Keratinocyte (primary cell): ENCODE measurements around the gene KIF21B. TPM values are rescaled to one million over a fixed set of nuclear protein-coding genes. Genes with fewer than 3 reads are reported as not detected.

ENCODE experiments used
- DNase-seq: peaks from one replicate; pipeline ENCODE4 v3.0.0-alpha.2; 2011; ENCODE audit warnings: low read depth, missing footprints, low spot score
- FAIRE-seq: peaks from 2 replicates; lab custom pipeline; 2011; peaks lifted over from hg19 to GRCh38; lab: Jason Lieb, UNC
- H2AFZ ChIP-seq: 2 replicates; pipeline ENCODE4 v1.6.0; 2012; ENCODE audit warnings: low read length, control low read depth, inconsistent platforms; ENCODE audit not compliant: control insufficient read depth
- H3K27ac ChIP-seq: 2 replicates; pipeline ENCODE4 v1.5.1; 2011; ENCODE audit warnings: low read length; ENCODE audit not compliant: control insufficient read depth, insufficient read depth
- H3K27me3 ChIP-seq: 3 replicates; pipeline ENCODE4 v1.6.0; 2011; ENCODE audit warnings: low read length; ENCODE audit not compliant: control insufficient read depth, insufficient read depth; ENCODE audit errors: extremely low read depth
- H3K36me3 ChIP-seq, 2 experiments: 2 replicates in 1 of 2; 3 replicates in 1 of 2; pipeline ENCODE4 v1.5.1; 2011; ENCODE audit warnings: low read length in 2 of 2, mild to moderate bottlenecking in 1 of 2; ENCODE audit not compliant: control insufficient read depth in 2 of 2, insufficient read depth in 2 of 2; ENCODE audit errors: extremely low read depth in 1 of 2
- H3K4me1 ChIP-seq: 3 replicates; pipeline ENCODE4 v1.5.1; 2011; ENCODE audit warnings: low read length; ENCODE audit not compliant: control insufficient read depth, insufficient read depth; ENCODE audit errors: extremely low read depth
- H3K4me2 ChIP-seq: 3 replicates; pipeline ENCODE4 v1.6.0; 2011; ENCODE audit warnings: low read depth, low read length; ENCODE audit not compliant: control insufficient read depth, insufficient read depth; ENCODE audit errors: extremely low read depth
- H3K4me3 ChIP-seq, 3 experiments: fragments of 200-600 bp in 1 of 3; sonication (generic) in 1 of 3; 2 replicates in 2 of 3; 3 replicates in 1 of 3; pipeline ENCODE4 v1.5.1; 2011 to 2016; ENCODE audit warnings: low read length in 3 of 3, mild to moderate bottlenecking in 3 of 3, control low read depth in 2 of 3, inconsistent platforms in 1 of 3, low read depth in 1 of 3, mixed read lengths in 1 of 3, mixed run types in 1 of 3, moderate library complexity in 1 of 3; ENCODE audit not compliant: control insufficient read depth in 2 of 3, insufficient read depth in 2 of 3; ENCODE audit errors: extremely low read depth in 1 of 3
- H3K79me2 ChIP-seq: 2 replicates; pipeline ENCODE4 v1.6.0; 2012; ENCODE audit warnings: low read length; ENCODE audit not compliant: control insufficient read depth, insufficient read depth
- H3K9ac ChIP-seq: 3 replicates; pipeline ENCODE4 v1.6.0; 2011; ENCODE audit warnings: low read length; ENCODE audit not compliant: control insufficient read depth, insufficient read depth; ENCODE audit errors: extremely low read depth
- H3K9me1 ChIP-seq: 3 replicates; pipeline ENCODE4 v1.6.0; 2011; ENCODE audit warnings: low read length; ENCODE audit not compliant: control insufficient read depth, insufficient read depth; ENCODE audit errors: extremely low read depth
- H3K9me3 ChIP-seq: 2 replicates; pipeline ENCODE4 v1.5.1; 2012; ENCODE audit warnings: low read depth, low read length; ENCODE audit not compliant: control insufficient read depth
- H4K20me1 ChIP-seq: 3 replicates; pipeline ENCODE4 v1.6.0; 2011; ENCODE audit warnings: low read length; ENCODE audit not compliant: control insufficient read depth, insufficient read depth; ENCODE audit errors: extremely low read depth
- CTCF ChIP-seq, 3 experiments: IDR thresholded peaks in 1 of 3; conservative IDR thresholded peaks in 1 of 3; optimal IDR thresholded peaks in 1 of 3; 2 replicates in 2 of 3; 3 replicates in 1 of 3; pipeline versions ENCODE3 to v1.5.1; 2011; ENCODE audit warnings: low read length in 3 of 3, mild to moderate bottlenecking in 3 of 3, moderate library complexity in 2 of 3, control low read depth in 1 of 3, inconsistent platforms in 1 of 3; ENCODE audit not compliant: insufficient read depth in 2 of 3; ENCODE audit errors: extremely low read depth in 1 of 3
- EZH2 ChIP-seq: IDR thresholded peaks from one replicate; pipeline ENCODE4 v1.6.1; 2012; ENCODE audit warnings: inconsistent platforms, mild to moderate bottlenecking, low read length, moderate library complexity
- dilution Hi-C: fragments of 300-500 bp; cut with MboI; formaldehyde crosslinking; loops from one replicate; pipeline ENCODE4 v1.7.0; 2020; ENCODE audit warnings: low sequenced_read_pairs; ENCODE audit not compliant: extremely low pct_ligation_motif_present
- polyA plus RNA-seq, 5 experiments: library from polyadenylated mRNA; depleted of rRNA in 3 of 5; stranded (reverse) in 3 of 5; stranded (forward) in 1 of 5; unstranded in 1 of 5; fragments of >200 nt; gene quantifications; 1 replicate in 1 of 5; 2 replicates in 3 of 5; 3 replicates in 1 of 5; pipeline versions ENCODE4 v1.2.1 to v1.2.3, GENCODE V29; 2011 to 2012; ENCODE audit warnings: missing spikeins in 2 of 5, low read depth in 1 of 5, low replicate concordance in 1 of 5

The KIF21B gene
- polyA plus RNA-seq, 1 donor (not counting 4 experiments of a cell fraction or from before 2014, with no cell fraction given), result 0.17 TPM

DNA sequence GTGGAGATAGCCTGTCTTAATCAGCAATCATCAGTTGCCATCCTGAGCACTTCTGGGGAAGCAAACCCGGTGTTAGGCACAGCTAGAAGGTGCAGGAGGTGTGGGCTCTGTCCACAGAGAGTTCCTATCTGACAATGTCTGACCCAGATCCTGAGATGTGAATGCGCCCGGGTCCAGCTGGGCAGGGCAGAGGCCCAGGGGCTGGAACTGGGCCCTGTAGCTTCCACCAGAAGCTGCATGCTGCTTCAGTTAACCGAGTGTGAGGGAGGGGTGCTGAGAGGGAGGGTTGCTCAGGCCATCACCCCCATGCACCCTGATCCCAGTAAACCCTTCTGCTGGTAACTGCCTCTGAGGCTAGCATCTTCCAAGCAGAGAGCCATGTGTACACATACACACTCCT is 42.2 kb downstream of the KIF21B start:
- no peak overlapping the region for H2AFZ ChIP-seq
- no peaks in the 10 kb centered on the region for H3K9me3 ChIP-seq
- dilution Hi-C loops, result no loop called here
- H3K4me2 ChIP-seq, result no peak overlapping the region
- H3K9me1 ChIP-seq, result no peaks in the 10 kb centered on the region
- no peak overlapping the region for H3K9ac ChIP-seq
- FAIRE-seq (no peak), DNase-seq (no peak)
- no peaks in the 10 kb centered on the region for H3K27me3 ChIP-seq
- no peaks in the 10 kb centered on the region for H3K79me2 ChIP-seq
- H3K4me3 ChIP-seq, result no peak overlapping the region
- no peaks in the 10 kb centered on the region for H4K20me1 ChIP-seq
- no peak overlapping the region for H3K27ac ChIP-seq
- H3K4me1 ChIP-seq, result no peaks in the 10 kb centered on the region
- H3K36me3 ChIP-seq, result no peaks in the 10 kb centered on the region
- no peak for TF ChIP-seq CTCF (optimal IDR thresholded peaks at IDR 0.05 in 1 of 3, IDR thresholded peaks at IDR 0.05 in 1 of 3, conservative IDR thresholded peaks at IDR 0.05 in 1 of 3; ENCODE audit: extremely low read depth in 1 of 3, insufficient read depth in 2 of 3, low read length in 3 of 3)
- TF ChIP-seq EZH2, result no peak

GRCh38 chr1:200980873-200981272 is 42.6 kb downstream of the KIF21B start:
- dilution Hi-C loops, result no loop called here
- Histone ChIP-seq H3K9ac (no peak overlapping the region), H3K9me1 (no peaks in the 10 kb centered on the region), H3K27me3 (no peaks in the 10 kb centered on the region), H3K36me3 (no peaks in the 10 kb centered on the region), H3K27ac (no peak overlapping the region), H4K20me1 (no peaks in the 10 kb centered on the region), H2AFZ (no peak overlapping the region), H3K4me1 (no peaks in the 10 kb centered on the region), H3K9me3 (no peaks in the 10 kb centered on the region), H3K4me2 (no peak overlapping the region), H3K79me2 (no peaks in the 10 kb centered on the region), H3K4me3 (no peak overlapping the region)
- DNase-seq (no peak), FAIRE-seq (no peak)
- no peak for TF ChIP-seq CTCF (optimal IDR thresholded peaks at IDR 0.05 in 1 of 3, IDR thresholded peaks at IDR 0.05 in 1 of 3, conservative IDR thresholded peaks at IDR 0.05 in 1 of 3; ENCODE audit: extremely low read depth in 1 of 3, insufficient read depth in 2 of 3, low read length in 3 of 3)
- TF ChIP-seq EZH2, result no peak
